ENCODE data around the gene MCMBP. TPM values are rescaled to one million over a fixed set of nuclear protein-coding genes. Genes with fewer than 3 reads are reported as not detected.
A peak's percentile ranks its signal among the peaks of the same experiment; 100 is the strongest.

Gene MCMBP
- total and polyA plus RNA-seq, 11 donors, result 8.7 to 39.4 (median 29.7) TPM

GRCh38 chr10:119852277-119852676 is 20.4 kb downstream of the MCMBP start:
- intact Hi-C loops (cut with DNase I), result loop anchor here in 3 of 10 donors (10.0 kb wide), 3 partner anchors 167 to 257 kb away; partner anchors contain the start of gene TIAL1 (in 1 of the 3)
- H3K36me3 ChIP-seq, result peaks cover 0 to 99% (median 95%) of the 10 kb centered on the region in 9 donors

DNA sequence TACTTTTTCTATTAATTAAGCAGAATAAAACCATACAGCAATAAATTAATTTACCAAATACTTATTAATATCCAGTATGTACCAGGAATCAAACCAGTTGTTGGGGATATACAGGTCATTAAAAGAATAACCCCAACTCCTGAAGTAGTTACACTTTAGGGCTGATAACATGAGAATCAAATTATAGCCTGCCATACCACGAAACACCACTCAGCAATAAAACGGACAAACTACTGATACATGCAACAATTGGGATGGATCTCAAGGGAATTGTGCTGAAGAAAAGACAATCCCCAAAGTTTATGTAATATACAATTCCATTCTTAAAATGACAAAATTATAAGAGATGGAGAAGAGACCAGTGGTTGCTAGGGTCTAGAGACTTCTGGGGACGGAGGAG is 22.7 kb downstream of the MCMBP start:
- Histone ChIP-seq H3K27ac (no peak overlapping the region), H3K27me3 (no peaks in the 10 kb centered on the region), H3K36me3 (peaks cover 0 to 99% (median 94%) of the 10 kb centered on the region in 9 donors), H3K9me3 (no peaks in the 10 kb centered on the region), H3K4me3 (no peak overlapping the region), H3K4me1 (peaks cover 0 to 30% (median 0%) of the 10 kb centered on the region in 12 donors)
- intact Hi-C loops (cut with DNase I), result loop anchor here in 3 of 10 donors (10.0 kb wide), 3 partner anchors 165 to 255 kb away; partner anchors contain the start of gene TIAL1 (in 1 of the 3)
- 92 to 96% (median 92%) methylated on average over 3 of the region's 3 CpGs for WGBS, 4 donors
- TF ChIP-seq POLR2A (IDR thresholded peaks at IDR 0.05), result no peak
- TF ChIP-seq CTCF (IDR thresholded peaks at IDR 0.05), result no peak
- ATAC-seq, result no peak
- DNase-seq, result no peak

More at GRCh38 chr10:119852277-119852676, 20.4 kb downstream of the MCMBP start:
- no peak for DNase-seq
- ATAC-seq, result no peak
- 96 to 98% (median 98%) methylated on average over 6 of the region's 6 CpGs for WGBS, 4 donors
- Histone ChIP-seq H3K4me3 (no peak overlapping the region), H3K4me1 (peaks cover 0 to 8% (median 0%) of the 10 kb centered on the region in 12 donors), H3K27me3 (no peaks in the 10 kb centered on the region), H3K9me3 (no peaks in the 10 kb centered on the region), H3K27ac (no peak overlapping the region)
- TF ChIP-seq CTCF (IDR thresholded peaks at IDR 0.05), result no peak
- no peak for TF ChIP-seq POLR2A (IDR thresholded peaks at IDR 0.05)

- Histone ChIP-seq H3K27me3 (no peaks in the 10 kb centered on the region), H3K36me3 (peaks cover 0 to 99% (median 94%) of the 10 kb centered on the region in 9 donors), H3K4me3 (no peak overlapping the region), H3K9me3 (no peaks in the 10 kb centered on the region), H3K27ac (no peak overlapping the region), H3K4me1 (peaks cover 0 to 34% (median 0%) of the 10 kb centered on the region in 12 donors)
- DNase-seq (no peak), ATAC-seq (no peak)
- WGBS, 4 donors, result 74 to 81% (median 78%) methylated on average over 6 of the region's 6 CpGs
- intact Hi-C loops (cut with DNase I), result no loop called here
- TF ChIP-seq POLR2A (IDR thresholded peaks at IDR 0.05) (no peak), CTCF (IDR thresholded peaks at IDR 0.05) (no peak)
Measured at GRCh38 chr10:119849031-119849789, 23.4 kb downstream of the MCMBP start.

DNA sequence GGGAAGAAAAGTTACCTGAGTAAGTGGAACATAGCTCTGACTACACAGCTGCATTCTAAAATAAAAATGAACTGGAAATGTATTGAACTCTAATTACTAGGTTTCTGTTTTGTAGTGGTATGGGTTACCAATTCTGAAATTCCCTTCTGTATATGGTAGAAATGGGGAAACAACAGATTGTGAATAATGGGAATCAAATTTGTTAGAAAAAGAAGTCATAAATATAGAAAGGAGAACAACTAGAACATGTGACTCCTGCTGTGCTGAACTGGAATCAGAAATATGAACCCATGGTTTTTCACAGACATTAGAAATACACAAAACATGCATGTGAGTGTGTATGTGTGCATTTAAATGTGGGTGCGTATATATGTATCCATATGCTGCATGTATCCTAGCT is 27.0 kb downstream of the MCMBP start:
- H3K27me3 ChIP-seq, result no peaks in the 10 kb centered on the region
- no peaks in the 10 kb centered on the region for H3K9me3 ChIP-seq
- H3K36me3 ChIP-seq, result peaks cover 0 to 99% (median 94%) of the 10 kb centered on the region in 9 donors
- DNase-seq, result no peak
- H3K27ac ChIP-seq, result peak overlapping the region in 1 of 12 donors; percentile 51
- peaks cover 0 to 33% (median 0%) of the 10 kb centered on the region in 12 donors for H3K4me1 ChIP-seq
- no peak overlapping the region for H3K4me3 ChIP-seq
- intact Hi-C loops (cut with DNase I), result no loop called here
- no peak for ATAC-seq
- TF ChIP-seq CTCF (IDR thresholded peaks at IDR 0.05) (no peak), POLR2A (IDR thresholded peaks at IDR 0.05) (no peak)
- 88 to 97% (median 95%) methylated on average over 1 of the region's 1 CpG for WGBS, 4 donors

Measured in heart left ventricle (tissue), 16 donors.